ENCODE results near the gene SULT1B1. TPM values are rescaled to one million over a fixed set of nuclear protein-coding genes. Genes with fewer than 3 reads are reported as not detected.

SULT1B1 gene
- total RNA-seq, 1 donor from 2014 or later = 0.26 TPM

DNA sequence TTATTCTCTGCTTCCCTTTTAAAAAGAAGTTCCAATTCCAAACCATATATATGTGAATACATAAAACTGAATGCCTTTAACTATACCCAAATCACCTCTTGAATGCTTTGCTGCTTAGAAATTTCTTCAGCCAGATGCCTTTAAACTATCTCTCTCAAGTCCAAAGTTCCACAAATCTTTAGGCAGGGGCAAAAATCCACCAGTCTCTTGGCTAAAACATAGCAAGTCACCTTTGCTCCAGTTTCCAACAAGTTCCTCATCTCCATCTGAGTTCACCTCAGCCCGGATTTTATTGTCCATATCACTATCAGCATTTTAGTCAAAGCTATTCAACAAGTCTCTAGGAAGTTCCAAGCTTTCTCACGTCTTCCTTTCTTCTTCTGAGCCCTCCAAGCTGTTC lies 49.8 kb downstream of the SULT1B1 start:
- no peak overlapping the region for H3K4me3 Mint-ChIP-seq
- no peaks in the 10 kb centered on the region for H3K4me1 Mint-ChIP-seq (ENCODE audit: low read depth)
- no peak overlapping the region for H3K27ac Mint-ChIP-seq
- H3K27me3 Mint-ChIP-seq (ENCODE audit: insufficient read depth) = peaks cover 4% of the 10 kb centered on the region
- H3K9me3 Mint-ChIP-seq = peaks cover 7% of the 10 kb centered on the region
- no peak for DNase-seq (ENCODE audit: low spot score)
- no peaks in the 10 kb centered on the region for H3K36me3 Mint-ChIP-seq (ENCODE audit: low read depth)
- intact Hi-C loops (cut with micrococcal nuclease) = no loop called here

DNA sequence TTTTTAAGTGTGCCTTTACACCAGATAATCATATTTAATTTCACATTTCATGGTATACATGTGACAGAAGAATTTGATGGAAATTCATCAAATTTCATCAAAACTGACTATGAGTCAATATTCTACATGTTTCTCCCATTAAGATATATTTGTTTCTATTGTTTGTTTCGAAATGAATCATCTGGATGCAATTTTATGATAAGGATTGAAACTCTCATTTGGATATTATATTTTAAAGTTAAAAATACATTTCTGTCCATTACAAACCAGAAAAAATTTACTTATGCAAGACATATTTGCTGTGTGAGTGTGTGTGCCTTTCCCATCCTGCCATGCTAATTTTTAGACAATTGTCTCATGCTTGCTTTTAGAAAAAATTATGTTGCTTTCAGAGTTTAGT lies 52.2 kb downstream of the SULT1B1 start:
- Mint-ChIP-seq H3K36me3 (ENCODE audit: low read depth) (no peaks in the 10 kb centered on the region), H3K27ac (no peak overlapping the region), H3K9me3 (peaks cover 7% of the 10 kb centered on the region), H3K27me3 (ENCODE audit: insufficient read depth) (peaks cover 3% of the 10 kb centered on the region), H3K4me1 (ENCODE audit: low read depth) (no peaks in the 10 kb centered on the region), H3K4me3 (no peak overlapping the region)
- intact Hi-C loops (cut with micrococcal nuclease) = no loop called here
- no peak for DNase-seq (ENCODE audit: low spot score)

DNA sequence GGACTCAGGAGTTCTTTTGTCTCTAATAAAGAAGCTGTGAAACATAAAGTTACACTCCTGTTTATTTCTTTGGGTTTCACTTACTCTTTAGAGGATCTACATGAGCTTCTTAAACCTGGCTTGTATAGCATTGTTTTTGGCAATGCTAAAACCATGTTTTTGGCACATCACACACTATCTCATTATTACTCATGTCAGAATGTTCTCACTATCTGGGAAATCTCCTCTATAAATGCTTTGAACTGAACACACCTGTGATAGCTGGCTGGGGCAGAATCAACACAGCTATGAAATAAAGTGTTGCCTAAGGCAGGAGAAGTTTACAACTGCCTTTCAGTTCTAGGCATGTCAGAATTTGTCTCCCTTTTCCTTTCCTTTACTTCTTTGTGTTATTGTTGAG lies 52.6 kb downstream of the SULT1B1 start:
- peaks cover 7% of the 10 kb centered on the region for H3K9me3 Mint-ChIP-seq
- no peak overlapping the region for H3K27ac Mint-ChIP-seq
- peaks cover 3% of the 10 kb centered on the region for H3K27me3 Mint-ChIP-seq (ENCODE audit: insufficient read depth)
- H3K4me1 Mint-ChIP-seq (ENCODE audit: low read depth) = no peaks in the 10 kb centered on the region
- H3K4me3 Mint-ChIP-seq = no peak overlapping the region
- H3K36me3 Mint-ChIP-seq (ENCODE audit: low read depth) = no peaks in the 10 kb centered on the region
- intact Hi-C loops (cut with micrococcal nuclease) = no loop called here
- no peak for DNase-seq (ENCODE audit: low spot score)

DNA sequence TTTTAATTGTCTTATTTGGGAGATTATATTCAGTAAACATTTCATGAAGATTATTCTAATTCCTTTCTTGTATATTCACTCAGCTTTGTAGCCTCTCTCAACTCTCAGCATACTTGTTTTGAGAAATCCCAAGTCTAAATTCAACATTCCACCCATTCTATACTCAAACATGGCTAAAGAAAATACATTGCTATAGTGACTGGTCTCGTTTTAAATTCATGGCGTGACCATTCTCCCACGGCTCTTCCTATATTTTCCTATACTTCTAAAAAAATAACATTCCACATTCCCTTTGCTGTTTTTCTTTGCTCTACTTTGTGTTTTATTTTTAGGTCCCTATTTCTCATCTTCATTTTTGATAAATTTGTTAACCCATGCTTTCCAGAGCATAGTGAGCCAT lies 58.2 kb downstream of the SULT1B1 start:
- Mint-ChIP-seq H3K27me3 (ENCODE audit: insufficient read depth) (peaks cover 3% of the 10 kb centered on the region), H3K4me1 (ENCODE audit: low read depth) (no peaks in the 10 kb centered on the region), H3K4me3 (no peak overlapping the region), H3K9me3 (peaks cover 5% of the 10 kb centered on the region), H3K27ac (no peak overlapping the region), H3K36me3 (ENCODE audit: low read depth) (no peaks in the 10 kb centered on the region)
- intact Hi-C loops (cut with micrococcal nuclease) = no loop called here
- no peak for DNase-seq (ENCODE audit: low spot score)

DNA sequence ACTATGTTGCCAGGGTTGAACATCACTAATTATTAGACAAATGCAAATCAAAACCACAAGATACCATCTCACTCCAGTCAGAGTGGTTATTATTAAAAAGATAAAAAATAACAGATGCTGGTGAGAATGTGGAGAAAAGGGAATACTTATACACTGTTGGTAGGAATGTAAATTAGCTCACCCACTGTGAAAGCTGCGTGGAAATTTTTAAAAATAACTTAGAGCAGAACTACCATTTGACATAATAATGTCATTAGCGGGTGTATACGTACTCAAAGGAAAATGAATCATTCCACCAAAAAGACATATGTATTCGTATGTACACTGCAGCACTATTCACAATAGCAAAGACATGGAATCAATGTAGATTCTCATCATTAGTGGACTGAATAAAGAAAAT lies 58.7 kb downstream of the SULT1B1 start:
- H3K9me3 Mint-ChIP-seq = peaks cover 5% of the 10 kb centered on the region
- H3K4me1 Mint-ChIP-seq (ENCODE audit: low read depth) = no peaks in the 10 kb centered on the region
- DNase-seq (ENCODE audit: low spot score) = no peak
- no peak overlapping the region for H3K4me3 Mint-ChIP-seq
- no peaks in the 10 kb centered on the region for H3K36me3 Mint-ChIP-seq (ENCODE audit: low read depth)
- H3K27me3 Mint-ChIP-seq (ENCODE audit: insufficient read depth) = peaks cover 2% of the 10 kb centered on the region
- intact Hi-C loops (cut with micrococcal nuclease) = no loop called here
- H3K27ac Mint-ChIP-seq = no peak overlapping the region

DNA sequence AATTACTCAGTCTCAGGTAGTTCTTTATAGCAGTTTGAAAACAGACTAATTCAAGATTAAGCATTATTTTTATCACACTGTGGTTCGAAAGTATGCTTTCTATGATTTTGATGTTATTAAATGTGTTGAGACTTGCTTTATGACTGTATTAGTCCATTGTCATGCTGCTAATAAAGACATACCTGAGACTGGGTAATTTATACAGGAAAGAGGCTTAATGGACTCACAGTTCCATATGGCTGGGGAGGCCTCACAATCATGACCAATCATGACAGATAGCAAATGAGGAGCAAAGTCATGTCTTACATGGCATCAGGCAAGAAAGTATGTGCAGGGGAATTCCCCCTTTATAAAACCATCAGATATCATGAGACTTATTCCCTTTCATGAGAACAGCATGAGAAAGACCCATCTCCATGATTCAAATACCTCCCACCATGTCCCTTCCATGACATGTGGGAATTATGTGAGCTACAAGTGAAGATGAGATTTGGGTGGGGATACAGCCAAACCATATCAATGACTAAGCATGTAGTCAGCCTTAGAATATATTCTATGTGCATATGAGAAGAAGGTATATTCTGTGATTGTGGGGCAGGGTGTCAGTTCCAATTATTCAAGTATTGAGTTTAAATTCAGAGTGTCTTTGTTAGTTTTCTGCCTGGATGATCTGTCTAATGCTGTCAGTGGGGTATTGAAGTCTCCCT lies 62.7 kb downstream of the SULT1B1 start:
- DNase-seq (ENCODE audit: low spot score) = no peak
- Mint-ChIP-seq H3K27me3 (ENCODE audit: insufficient read depth) (peaks cover 4% of the 10 kb centered on the region), H3K4me3 (no peak overlapping the region), H3K36me3 (ENCODE audit: low read depth) (no peaks in the 10 kb centered on the region), H3K27ac (no peak overlapping the region), H3K9me3 (peaks cover 5% of the 10 kb centered on the region), H3K4me1 (ENCODE audit: low read depth) (no peaks in the 10 kb centered on the region)
- intact Hi-C loops (cut with micrococcal nuclease) = no loop called here

DNA sequence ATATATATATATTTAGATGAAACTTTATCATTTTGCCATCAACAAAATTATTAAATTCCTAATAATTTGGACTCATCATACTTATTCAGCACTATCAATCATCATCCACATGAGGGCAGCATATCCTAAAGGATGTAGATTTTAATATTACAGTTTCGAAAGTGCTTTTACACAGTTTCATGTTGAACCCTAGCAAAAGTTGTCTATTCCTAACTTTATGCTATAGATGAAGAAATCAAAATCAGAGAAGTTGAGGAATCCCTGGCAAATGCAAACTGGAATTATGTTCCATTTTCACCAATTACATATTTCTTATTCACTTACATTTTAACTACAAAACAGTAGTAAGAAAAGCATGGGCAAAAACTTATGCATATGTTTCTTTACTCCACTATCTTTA lies 70.8 kb downstream of the SULT1B1 start:
- Mint-ChIP-seq H3K4me1 (ENCODE audit: low read depth) (no peaks in the 10 kb centered on the region), H3K36me3 (ENCODE audit: low read depth) (no peaks in the 10 kb centered on the region), H3K27ac (no peak overlapping the region), H3K4me3 (no peak overlapping the region), H3K9me3 (no peaks in the 10 kb centered on the region), H3K27me3 (ENCODE audit: insufficient read depth) (peaks cover 6% of the 10 kb centered on the region)
- DNase-seq (ENCODE audit: low spot score) = no peak
- intact Hi-C loops (cut with micrococcal nuclease) = loop anchor here (1.0 to 5.0 kb wide), 5 partner anchors 134 to 868 kb away; no protein-coding TSS in a partner anchor

DNA sequence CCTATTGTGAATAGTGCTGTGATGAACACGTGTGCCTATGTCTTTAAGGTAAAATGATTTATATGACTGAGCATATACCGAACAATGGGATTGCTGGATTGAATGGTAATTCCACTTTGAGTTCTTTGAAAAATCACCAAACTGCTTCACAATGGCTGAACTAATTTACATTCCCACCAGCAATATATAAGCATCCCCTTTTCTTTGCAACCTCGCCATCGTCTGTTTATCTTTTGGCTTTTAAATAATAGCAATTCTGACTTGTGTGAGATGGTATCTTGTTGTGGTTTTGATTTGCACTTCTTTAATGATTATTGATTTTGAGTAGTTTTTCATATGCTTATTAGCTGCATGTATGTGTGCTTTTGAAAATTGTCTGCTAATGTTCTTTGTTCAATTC lies 75.6 kb downstream of the SULT1B1 start:
- no peaks in the 10 kb centered on the region for H3K36me3 Mint-ChIP-seq (ENCODE audit: low read depth)
- H3K27ac Mint-ChIP-seq = no peak overlapping the region
- intact Hi-C loops (cut with micrococcal nuclease) = loop anchor here (5.0 kb wide), 1 partner anchor 872 kb away; no protein-coding TSS in a partner anchor
- DNase-seq (ENCODE audit: low spot score) = no peak
- H3K4me1 Mint-ChIP-seq (ENCODE audit: low read depth) = no peaks in the 10 kb centered on the region
- no peak overlapping the region for H3K4me3 Mint-ChIP-seq
- H3K27me3 Mint-ChIP-seq (ENCODE audit: insufficient read depth) = peaks cover 2% of the 10 kb centered on the region
- no peaks in the 10 kb centered on the region for H3K9me3 Mint-ChIP-seq

Other genes with a start within 250 kb of the SULT1B1 start
- not detected in 2 replicates for gene UGT2A2, start 121.0 kb downstream of the SULT1B1 start, total RNA-seq
- gene UGT2A1, start 107.4 kb downstream of the SULT1B1 start, total RNA-seq = not detected in 2 replicates
- gene SULT1E1, start 99.5 kb upstream of the SULT1B1 start, total RNA-seq = not detected in 2 replicates
- gene CSN1S1, start 170.4 kb upstream of the SULT1B1 start, total RNA-seq = not detected in 2 replicates
- gene CSN2, start 205.1 kb upstream of the SULT1B1 start, total RNA-seq = not detected in 2 replicates
- gene STATH, start 235.3 kb upstream of the SULT1B1 start, total RNA-seq = not detected in 2 replicates

Measured in activated T-helper 1 cell treated with anti-CD3 and anti-CD28 coated beads, Interleukin-12 subunit alpha, Interleukin-12 subunit beta, Interleukin-2, Interleukin-4 antibody, amounts not matched to agents 30 ng/mL and 10 ng/mL and 1 ng/mL, durations not matched to agents 14 hours and 24 hours and 36 hours (primary cell).